Loucy (cell line): Measurements from ENCODE around the gene SNCAIP.

Experiments
- H2AFZ ChIP-seq: fragments of 200-600 bp; sonication (generic); 2 replicates; pipeline ENCODE4 v1.6.0; 2016; ENCODE audit warnings: antibody characterized with exemption, mild to moderate bottlenecking, low read length, moderate library complexity
- H3F3A ChIP-seq: fragments of 200-600 bp; 2 replicates; pipeline ENCODE4 v1.6.0; 2016; ENCODE audit warnings: antibody characterized with exemption, low read depth, mild to moderate bottlenecking
- H3K27me3 ChIP-seq: fragments of 200-600 bp; sonication (generic); 2 replicates; pipeline ENCODE4 v1.6.1; 2014; ENCODE audit warnings: low read length, mild to moderate bottlenecking; ENCODE audit not compliant: insufficient read depth, poor library complexity, severe bottlenecking
- H3K36me3 ChIP-seq: fragments of 200-600 bp; sonication (generic); 2 replicates; pipeline ENCODE4 v1.6.1; 2016; ENCODE audit warnings: low read length; ENCODE audit not compliant: insufficient read depth
- H3K4me1 ChIP-seq: fragments of 200-600 bp; sonication (generic); 2 replicates; pipeline ENCODE4 v1.5.1; 2014; ENCODE audit warnings: low read length, mild to moderate bottlenecking; ENCODE audit not compliant: insufficient read depth, poor library complexity, severe bottlenecking
- H3K4me2 ChIP-seq: fragments of 200-600 bp; sonication (generic); 2 replicates; pipeline ENCODE4 v1.6.0; 2014; ENCODE audit warnings: antibody characterized with exemption, low read length, low read depth, mild to moderate bottlenecking; ENCODE audit not compliant: poor library complexity, severe bottlenecking
- H3K4me3 ChIP-seq: fragments of 200-600 bp; sonication (generic); 2 replicates; pipeline ENCODE4 v1.5.1; 2014; ENCODE audit warnings: low read length, mild to moderate bottlenecking, mixed read lengths; ENCODE audit not compliant: poor library complexity, severe bottlenecking
- H3K79me2 ChIP-seq: fragments of 200-600 bp; sonication (generic); 2 replicates; pipeline ENCODE4 v1.6.1; 2014; ENCODE audit warnings: low read length; ENCODE audit not compliant: insufficient read depth
- H3K9ac ChIP-seq: fragments of 200-600 bp; sonication (generic); 2 replicates; pipeline ENCODE4 v1.6.0; 2014; ENCODE audit warnings: mild to moderate bottlenecking, low read depth, low read length, moderate library complexity; ENCODE audit not compliant: poor library complexity, severe bottlenecking
- H3K9me2 ChIP-seq: fragments of 200-600 bp; sonication (generic); replicated peaks from 2 replicates; pipeline ENCODE4 v1.6.1; 2016; ENCODE audit warnings: low read depth, low read length, mixed read lengths
- H3K9me3 ChIP-seq: fragments of 200-600 bp; sonication (generic); 2 replicates; pipeline ENCODE4 v1.6.1; 2014; ENCODE audit warnings: mild to moderate bottlenecking, antibody characterized with exemption, low read length, low read depth; ENCODE audit not compliant: insufficient read depth
- H4K20me1 ChIP-seq: fragments of 200-600 bp; sonication (generic); 2 replicates; pipeline ENCODE4 v1.6.0; 2014; ENCODE audit warnings: antibody characterized with exemption, low read length, mild to moderate bottlenecking; ENCODE audit not compliant: insufficient read depth, poor library complexity, severe bottlenecking
- CTCF ChIP-seq: fragments of 200-600 bp; sonication (generic); conservative IDR thresholded peaks from 2 replicates; pipeline ENCODE4 v1.5.1; 2014; ENCODE audit warnings: mild to moderate bottlenecking, antibody characterized with exemption, low read length
- EZH2phosphoT487 ChIP-seq: fragments of 200-600 bp; IDR thresholded peaks from 2 replicates; pipeline ENCODE4 v1.6.1; 2018; ENCODE audit warnings: antibody characterized with exemption, mild to moderate bottlenecking, moderate library complexity, borderline replicate concordance

The SNCAIP gene

GRCh38 chr5:122400341-122400740 is 88.3 kb downstream of the SNCAIP start:
- Histone ChIP-seq H3K4me1 (no peaks in the 10 kb centered on the region), H3K36me3 (no peaks in the 10 kb centered on the region), H3K27me3 (no peaks in the 10 kb centered on the region), H3K9me2 (no peaks in the 10 kb centered on the region), H4K20me1 (no peaks in the 10 kb centered on the region), H2AFZ (no peak overlapping the region), H3K4me2 (no peak overlapping the region), H3K9ac (no peak overlapping the region), H3K79me2 (no peaks in the 10 kb centered on the region), H3K4me3 (no peak overlapping the region), H3F3A (no peaks in the 10 kb centered on the region), H3K9me3 (no peaks in the 10 kb centered on the region)
- TF ChIP-seq EZH2phosphoT487: no peak
- no peak for TF ChIP-seq CTCF

- no peak overlapping the region for H3K4me3 ChIP-seq
- H3K4me1 ChIP-seq: no peaks in the 10 kb centered on the region
- H3K27me3 ChIP-seq: no peaks in the 10 kb centered on the region
These were observed 88.9 kb downstream of the SNCAIP start for GRCh38 chr5:122400938-122401337.

GRCh38 chr5:122401976-122402725 is 90.1 kb downstream of the SNCAIP start:
- Histone ChIP-seq H3K9ac (no peak overlapping the region), H3K4me1 (no peaks in the 10 kb centered on the region), H3K9me3 (no peaks in the 10 kb centered on the region)

More at GRCh38 chr5:122400938-122401337, 88.9 kb downstream of the SNCAIP start:
- Histone ChIP-seq H3K9ac (no peak overlapping the region), H3K9me2 (no peaks in the 10 kb centered on the region), H2AFZ (no peak overlapping the region), H3K79me2 (no peaks in the 10 kb centered on the region), H3K9me3 (no peaks in the 10 kb centered on the region), H3K4me2 (no peak overlapping the region), H4K20me1 (no peaks in the 10 kb centered on the region), H3K36me3 (no peaks in the 10 kb centered on the region), H3F3A (no peaks in the 10 kb centered on the region)
- TF ChIP-seq EZH2phosphoT487 (no peak), CTCF (no peak)

More at GRCh38 chr5:122401976-122402725, 90.1 kb downstream of the SNCAIP start:
- no peak overlapping the region for H3K4me3 ChIP-seq
- no peaks in the 10 kb centered on the region for H3K36me3 ChIP-seq
- TF ChIP-seq CTCF (no peak), EZH2phosphoT487 (no peak)
- no peaks in the 10 kb centered on the region for H3K9me2 ChIP-seq
- H3K79me2 ChIP-seq: no peaks in the 10 kb centered on the region
- H3K4me2 ChIP-seq: no peak overlapping the region
- H2AFZ ChIP-seq: no peak overlapping the region
- H4K20me1 ChIP-seq: no peaks in the 10 kb centered on the region
- H3F3A ChIP-seq: no peaks in the 10 kb centered on the region
- H3K27me3 ChIP-seq: no peaks in the 10 kb centered on the region
